ENCODE results near the gene NIP7.

DNA sequence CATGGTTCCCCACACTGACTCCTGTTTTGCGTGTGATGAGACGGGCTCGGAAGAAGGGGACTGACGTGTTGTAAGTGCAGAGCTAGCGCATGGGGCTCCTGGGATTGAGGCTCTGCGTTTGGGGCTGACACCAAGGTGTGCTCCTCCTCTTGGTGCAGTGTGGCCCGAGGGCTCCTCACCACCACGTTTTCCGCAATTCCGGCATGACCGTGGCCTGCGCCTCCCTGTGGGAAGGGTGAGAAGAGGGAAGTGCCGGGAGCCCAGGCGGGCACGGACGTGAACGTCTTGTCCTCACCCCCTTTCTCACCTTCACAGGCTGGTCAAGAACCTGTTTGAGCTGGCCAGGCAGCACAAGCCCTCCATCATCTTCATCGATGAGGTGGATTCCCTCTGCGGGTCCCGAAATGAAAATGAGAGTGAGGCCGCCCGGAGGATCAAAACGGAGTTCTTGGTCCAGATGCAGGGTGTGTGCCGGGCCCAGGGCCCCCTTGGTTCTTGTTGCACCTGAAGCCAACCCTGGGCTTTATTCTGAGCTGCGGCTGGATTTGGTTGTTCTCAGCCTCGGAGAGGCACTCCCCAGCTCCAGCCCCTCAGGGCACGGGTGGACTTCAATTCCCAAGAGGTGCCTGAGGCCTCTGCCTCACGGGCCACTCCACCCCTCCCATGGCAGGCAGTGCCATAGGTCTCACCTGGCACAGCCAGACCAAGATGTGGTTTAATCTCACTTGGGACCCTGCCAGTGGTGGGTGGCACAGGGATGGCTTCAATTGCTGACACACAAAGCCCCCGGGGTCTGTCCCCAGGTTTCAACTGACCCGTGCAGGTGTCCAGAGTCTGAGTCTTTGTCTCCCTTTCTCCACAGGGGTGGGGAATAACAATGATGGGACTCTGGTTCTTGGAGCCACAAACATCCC, 19.5 kb upstream of the NIP7 start:
- TF ChIP-seq POLR2A (IDR thresholded peaks at IDR 0.05), result no peak
- TF ChIP-seq, protein P1, sequence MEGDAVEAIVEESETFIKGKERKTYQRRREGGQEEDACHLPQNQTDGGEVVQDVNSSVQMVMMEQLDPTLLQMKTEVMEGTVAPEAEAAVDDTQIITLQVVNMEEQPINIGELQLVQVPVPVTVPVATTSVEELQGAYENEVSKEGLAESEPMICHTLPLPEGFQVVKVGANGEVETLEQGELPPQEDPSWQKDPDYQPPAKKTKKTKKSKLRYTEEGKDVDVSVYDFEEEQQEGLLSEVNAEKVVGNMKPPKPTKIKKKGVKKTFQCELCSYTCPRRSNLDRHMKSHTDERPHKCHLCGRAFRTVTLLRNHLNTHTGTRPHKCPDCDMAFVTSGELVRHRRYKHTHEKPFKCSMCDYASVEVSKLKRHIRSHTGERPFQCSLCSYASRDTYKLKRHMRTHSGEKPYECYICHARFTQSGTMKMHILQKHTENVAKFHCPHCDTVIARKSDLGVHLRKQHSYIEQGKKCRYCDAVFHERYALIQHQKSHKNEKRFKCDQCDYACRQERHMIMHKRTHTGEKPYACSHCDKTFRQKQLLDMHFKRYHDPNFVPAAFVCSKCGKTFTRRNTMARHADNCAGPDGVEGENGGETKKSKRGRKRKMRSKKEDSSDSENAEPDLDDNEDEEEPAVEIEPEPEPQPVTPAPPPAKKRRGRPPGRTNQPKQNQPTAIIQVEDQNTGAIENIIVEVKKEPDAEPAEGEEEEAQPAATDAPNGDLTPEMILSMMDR (IDR thresholded peaks at IDR 0.05), result no peak
